K562 (cell line): ENCODE results near the gene TTLL11. TPM values are rescaled to one million over a fixed set of nuclear protein-coding genes. Genes with fewer than 3 reads are reported as not detected.

Experiments used
- ATAC-seq: fragments of 200-7000 bp; cut with Tn5 transposase; 3 replicates; pipeline ENCODE4 v1.9.1; 2020; ENCODE audit warnings: moderate library complexity
- BruUV-seq: library from RNA; stranded (reverse); fragments of 400-500 nt; replicated peaks from 2 replicates; lab custom pipeline; 2021; lab: Mats Ljungman, UMichigan
- CTCF ChIA-PET: fragments of 300-600 bp; formaldehyde crosslinking; extraction: SDS; loops from one replicate; lab custom pipeline; 2021; ENCODE audit warnings: low intra/inter-chr PET ratio; lab: Yijun Ruan, JAX
- POLR2A ChIA-PET: fragments of 300-600, 350-650 bp; sonication (Branson Sonifier 250); formaldehyde crosslinking; extraction: SDS; loops from one replicate; lab custom pipeline; 2021; ENCODE audit warnings: antibody characterized with exemption, inconsistent platforms; lab: Yijun Ruan, JAX
- DNase-seq, 4 experiments: peaks; one replicate each; pipeline versions ENCODE4 v3.0.0 to v3.0.0-alpha.2; 2011 to 2018; ENCODE audit warnings: low spot score in 3 of 4, mixed read lengths in 3 of 4; ENCODE audit errors: extremely low read depth in 1 of 4
- FAIRE-seq: peaks from 2 replicates; lab custom pipeline; 2011; peaks lifted over from hg19 to GRCh38; lab: Jason Lieb, UNC
- H2AFZ ChIP-seq: 2 replicates; pipeline ENCODE4 v1.6.0; 2011; ENCODE audit warnings: low read depth, low read length, control low read depth, inconsistent platforms
- H3K27ac ChIP-seq: fragments of 200-600 bp; 3 replicates; pipeline ENCODE4 v1.8.0; 2011; ENCODE audit warnings: low read depth, mild to moderate bottlenecking, control low read depth, inconsistent platforms, low read length, moderate library complexity, mixed read lengths; ENCODE audit errors: extremely low read depth
- H3K27me3 ChIP-seq, 2 experiments: fragments of 300-600 bp in 1 of 2; 2 replicates in 1 of 2; 3 replicates in 1 of 2; pipeline versions ENCODE4 v1.6.0 to v1.8.0; 2011; ENCODE audit warnings: inconsistent platforms in 2 of 2, low read length in 2 of 2, mild to moderate bottlenecking in 1 of 2, mixed read lengths in 1 of 2, moderate library complexity in 1 of 2; ENCODE audit not compliant: control insufficient read depth in 2 of 2, insufficient read depth in 2 of 2
- H3K36me3 ChIP-seq: fragments of 300-600 bp; 3 replicates; pipeline ENCODE4 v1.8.0; 2011; ENCODE audit warnings: mild to moderate bottlenecking, low read length, inconsistent platforms; ENCODE audit not compliant: control insufficient read depth, insufficient read depth
- H3K4me1 ChIP-seq, 2 experiments: fragments of 200-600 bp in 1 of 2; replicated peaks in 1 of 2; 2 replicates in 1 of 2; 3 replicates in 1 of 2; pipeline versions ENCODE4 v1.5.1 to v1.8.0; 2011; ENCODE audit warnings: inconsistent platforms in 2 of 2, low read length in 2 of 2, mild to moderate bottlenecking in 1 of 2, mixed read lengths in 1 of 2, moderate library complexity in 1 of 2; ENCODE audit not compliant: control insufficient read depth in 2 of 2, insufficient read depth in 2 of 2
- H3K4me2 ChIP-seq: 2 replicates; pipeline ENCODE4 v1.6.1; 2011; ENCODE audit warnings: low read length, control low read depth, inconsistent platforms, mixed read lengths; ENCODE audit not compliant: insufficient read depth
- H3K4me3 ChIP-seq: fragments of 200-600 bp; sonication (generic), shearing (Covaris generic); 2 replicates; pipeline ENCODE4 v1.5.1; 2016; ENCODE audit warnings: control low read depth, inconsistent platforms
- H3K79me2 ChIP-seq: fragments of 200-600 bp; 3 replicates; pipeline ENCODE4 v1.8.0; 2011; ENCODE audit warnings: low read length, inconsistent platforms; ENCODE audit not compliant: control insufficient read depth, insufficient read depth
- H3K9ac ChIP-seq, 2 experiments: 2 replicates each; pipeline versions ENCODE4 v1.6.0 to v1.6.1; 2011; ENCODE audit warnings: low read depth in 2 of 2, low read length in 2 of 2, control low read depth in 1 of 2, inconsistent platforms in 1 of 2, mild to moderate bottlenecking in 1 of 2, mixed read lengths in 1 of 2; ENCODE audit not compliant: insufficient read depth in 1 of 2
- H3K9me1 ChIP-seq: one replicate; pipeline ENCODE4 v1.6.0; 2011; ENCODE audit warnings: inconsistent platforms, mild to moderate bottlenecking, low read length, moderate library complexity; ENCODE audit not compliant: control insufficient read depth, insufficient read depth
- H3K9me3 ChIP-seq: replicated peaks from 2 replicates; pipeline ENCODE4 v1.5.1; 2011; ENCODE audit warnings: low read depth, low read length, inconsistent platforms; ENCODE audit not compliant: control insufficient read depth, insufficient read depth
- H4K20me1 ChIP-seq: replicated peaks from 2 replicates; pipeline ENCODE4 v1.6.1; 2011; ENCODE audit warnings: low read length, inconsistent platforms, mixed read lengths; ENCODE audit not compliant: control insufficient read depth, insufficient read depth
- HIVEP1 ChIP-seq: fragments of 250-450 bp; sonication (Bioruptor Pico); IDR thresholded peaks from 2 replicates; pipeline ENCODE4 v1.4.0; 2020; ENCODE audit warnings: mild to moderate bottlenecking
- JUNB ChIP-seq: fragments of 450-650 bp; formaldehyde crosslinking; conservative IDR thresholded peaks from 2 replicates; pipeline ENCODE4 v1.4.0; 2020; ENCODE audit warnings: mild to moderate bottlenecking
- KLF6 ChIP-seq: fragments of 250-450 bp; sonication (Bioruptor Pico); IDR thresholded peaks from 2 replicates; pipeline ENCODE4 v1.4.0; 2020; ENCODE audit warnings: mild to moderate bottlenecking, moderate library complexity, borderline replicate concordance
- PHF20 ChIP-seq: fragments of 450-650 bp; IDR thresholded peaks from 2 replicates; pipeline ENCODE4 v1.6.1; 2018; ENCODE audit not compliant: partially characterized antibody
- SIRT6 ChIP-seq: IDR thresholded peaks from one replicate; pipeline ENCODE4 v1.6.1; 2012; ENCODE audit warnings: low read depth, mild to moderate bottlenecking, control low read depth, inconsistent platforms, low read length, moderate library complexity
- SOX6 ChIP-seq: fragments of 450-650 bp; IDR thresholded peaks from 2 replicates; pipeline ENCODE4 v1.6.1; 2014; ENCODE audit warnings: mild to moderate bottlenecking
- THAP12 ChIP-seq: fragments of 250-450 bp; sonication (Bioruptor Pico); IDR thresholded peaks from 2 replicates; pipeline ENCODE4 v1.9.0; 2021; ENCODE audit warnings: mild to moderate bottlenecking, inconsistent platforms
- ZC3H11A ChIP-seq: IDR thresholded peaks from 2 replicates; pipeline ENCODE4 v1.6.1; 2012; ENCODE audit warnings: low read depth, low read length, improper control_type of control experiment
- ZNF23 ChIP-seq: fragments of 250-450 bp; sonication (Bioruptor Pico); IDR thresholded peaks from 2 replicates; pipeline ENCODE4 v1.4.0; 2020; ENCODE audit warnings: mild to moderate bottlenecking
- WGBS: fragments of 100-300 bp; shearing (Covaris generic); methylation state at CpG from one replicate; pipeline ENCODE4 v1.1.6; 2016; ENCODE audit warnings: low coverage, mixed read lengths; ENCODE audit not compliant: insufficient coverage; ENCODE audit errors: missing lambda C conversion rate; 5-methylcytosine and 5-hydroxymethylcytosine counted together
- in situ Hi-C: fragments of 300-500 bp; cut with MboI; formaldehyde crosslinking; loops from 4 replicates; pipeline ENCODE4 v1.15.0; 2018; ENCODE audit warnings: inconsistent platforms, mixed read lengths
- intact Hi-C: fragments of 100-400 bp; cut with micrococcal nuclease; formaldehyde crosslinking; loops from 2 replicates; pipeline ENCODE4 v1.14.2; 2022
- polyA plus RNA-seq, 8 experiments: library from polyadenylated mRNA; depleted of rRNA in 4 of 8; stranded (reverse) in 5 of 8; unstranded in 3 of 8; fragments of >200 nt; fragmentation: Nextera tagmentation in 2 of 8; fragmentation: Illumina TruSeq in 1 of 8; extraction: Ambion mirVana in 2 of 8; extraction: Trizol in 1 of 8; gene quantifications; 2 replicates each; pipeline versions ENCODE4 v1.2.1 to v1.2.3, GENCODE V29; 2011 to 2014; ENCODE audit warnings: inconsistent platforms in 1 of 8, missing spikeins in 1 of 8
- total RNA-seq, 7 experiments: library from RNA; depleted of rRNA in 6 of 7; stranded (reverse); fragments of >200 nt in 6 of 7; fragmentation: Illumina TruSeq in 2 of 7; extraction: Trizol in 2 of 7; gene quantifications; 2 replicates each; pipeline versions ENCODE4 v1.2.1 to v1.2.3, GENCODE V29; 2011 to 2021; ENCODE audit warnings: low replicate concordance in 1 of 7
- TF ChIP-seq, protein P1 (sequence below): sonication (generic); formaldehyde crosslinking; IDR thresholded peaks from 2 replicates; pipeline ENCODE4 v1.8.1; 2023; ENCODE audit warnings: mild to moderate bottlenecking, missing genetic modification reagents
- TF ChIP-seq, protein P2 (sequence below): fragments of 200-800 bp; sonication (Bioruptor generic); IDR thresholded peaks from 2 replicates; pipeline ENCODE4 v1.6.1; 2017; ENCODE audit warnings: missing genetic modification characterization, missing compliant biosample characterization

The TTLL11 gene
- total and polyA plus RNA-seq, 9 of the 15 experiments (the other 6 are each of a cell fraction or from before 2014, with no cell fraction given), result 0.83 to 4.4 (median 2.7) TPM

DNA sequence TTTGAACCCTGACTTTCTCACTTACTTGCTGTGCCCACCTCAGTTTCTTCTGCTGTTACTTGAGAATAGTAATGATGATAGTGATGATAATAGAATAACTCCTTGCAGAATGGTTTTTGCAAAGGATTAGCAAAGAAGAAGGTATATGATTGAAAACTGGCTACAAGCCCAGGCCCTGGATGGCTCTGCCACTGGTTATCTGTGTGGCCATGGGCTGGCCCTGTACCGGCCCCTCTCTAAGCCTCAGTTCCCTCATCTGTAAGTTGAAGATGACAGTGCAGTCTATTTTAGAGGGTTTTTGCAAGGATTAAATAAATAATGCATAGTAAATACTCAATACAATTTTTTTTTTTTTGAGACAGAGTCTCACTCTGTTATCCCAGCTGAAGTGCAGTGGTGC is 6.2 kb downstream of the TTLL11 start:
- H3K4me2 ChIP-seq, result no peak overlapping the region
- intact Hi-C loops (no loop called here), in situ Hi-C loops (no loop called here)
- ChIA-PET POLR2A (no interaction called here), CTCF (no interaction called here)
- DNase-seq, result no peak
- no peak overlapping the region for H3K4me3 ChIP-seq
- no peak for ATAC-seq
- no TSS peak for BruUV-seq
- no peak overlapping the region for H3K27ac ChIP-seq
- no peak overlapping the region for H3K9ac ChIP-seq
- peaks cover 4 to 5% of the 10 kb centered on the region in 2 experiments; a peak in 4 of 5 replicates for H3K4me1 ChIP-seq
- TF ChIP-seq PHF20, result no peak
- H2AFZ ChIP-seq, result no peak overlapping the region
- WGBS, result 0% methylated on average over 1 of the region's 1 CpG
- no peaks in the 10 kb centered on the region; the same call in 1 of the 2 replicates for H3K9me3 ChIP-seq
- peaks cover 9% of the 10 kb centered on the region; the same call in 2 of the 3 replicates for H3K79me2 ChIP-seq
- no peaks in the 10 kb centered on the region for H3K36me3 ChIP-seq
- no peak for FAIRE-seq
- no peaks in the 10 kb centered on the region for H3K9me1 ChIP-seq
- H4K20me1 ChIP-seq, result no peaks in the 10 kb centered on the region
- H3K27me3 ChIP-seq, result no peaks in the 10 kb centered on the region

- Histone ChIP-seq H3K4me2 (no peak overlapping the region), H3K9me3 (no peaks in the 10 kb centered on the region), H3K4me3 (no peak overlapping the region), H3K9ac (no peak overlapping the region), H3K4me1 (peaks cover 2 to 5% of the 10 kb centered on the region in 2 experiments; a peak in 4 of 5 replicates), H3K9me1 (no peaks in the 10 kb centered on the region), H3K79me2 (peaks cover 1% of the 10 kb centered on the region; the same call in 1 of the 3 replicates), H3K36me3 (no peaks in the 10 kb centered on the region), H3K27me3 (no peaks in the 10 kb centered on the region), H2AFZ (no peak overlapping the region), H3K27ac (no peak overlapping the region), H4K20me1 (no peaks in the 10 kb centered on the region)
- in situ Hi-C loops (no loop called here), intact Hi-C loops (no loop called here)
- CTCF ChIA-PET, result no interaction called here
- BruUV-seq, result no TSS peak
- no peak for DNase-seq
- FAIRE-seq, result no peak
- ATAC-seq, result no peak
- 100% methylated on average over 1 of the region's 1 CpG for WGBS
- POLR2A ChIA-PET, result interaction anchor here (1.0 to 1.9 kb wide), 2 partner anchors 7 to 19 kb away, joined by 3 to 5 read pairs; no protein-coding TSS in a partner anchor
- TF ChIP-seq JUNB, result no peak
- no peak for TF ChIP-seq SOX6
- TF ChIP-seq THAP12 (CRISPR knock-in tag), result no peak
- TF ChIP-seq, protein P1, sequence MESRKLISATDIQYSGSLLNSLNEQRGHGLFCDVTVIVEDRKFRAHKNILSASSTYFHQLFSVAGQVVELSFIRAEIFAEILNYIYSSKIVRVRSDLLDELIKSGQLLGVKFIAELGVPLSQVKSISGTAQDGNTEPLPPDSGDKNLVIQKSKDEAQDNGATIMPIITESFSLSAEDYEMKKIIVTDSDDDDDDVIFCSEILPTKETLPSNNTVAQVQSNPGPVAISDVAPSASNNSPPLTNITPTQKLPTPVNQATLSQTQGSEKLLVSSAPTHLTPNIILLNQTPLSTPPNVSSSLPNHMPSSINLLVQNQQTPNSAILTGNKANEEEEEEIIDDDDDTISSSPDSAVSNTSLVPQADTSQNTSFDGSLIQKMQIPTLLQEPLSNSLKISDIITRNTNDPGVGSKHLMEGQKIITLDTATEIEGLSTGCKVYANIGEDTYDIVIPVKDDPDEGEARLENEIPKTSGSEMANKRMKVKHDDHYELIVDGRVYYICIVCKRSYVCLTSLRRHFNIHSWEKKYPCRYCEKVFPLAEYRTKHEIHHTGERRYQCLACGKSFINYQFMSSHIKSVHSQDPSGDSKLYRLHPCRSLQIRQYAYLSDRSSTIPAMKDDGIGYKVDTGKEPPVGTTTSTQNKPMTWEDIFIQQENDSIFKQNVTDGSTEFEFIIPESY (CRISPR knock-in tag), result no peak
- TF ChIP-seq ZNF23 (CRISPR knock-in tag), result no peak
- TF ChIP-seq SIRT6, result no peak
- TF ChIP-seq, protein P2, sequence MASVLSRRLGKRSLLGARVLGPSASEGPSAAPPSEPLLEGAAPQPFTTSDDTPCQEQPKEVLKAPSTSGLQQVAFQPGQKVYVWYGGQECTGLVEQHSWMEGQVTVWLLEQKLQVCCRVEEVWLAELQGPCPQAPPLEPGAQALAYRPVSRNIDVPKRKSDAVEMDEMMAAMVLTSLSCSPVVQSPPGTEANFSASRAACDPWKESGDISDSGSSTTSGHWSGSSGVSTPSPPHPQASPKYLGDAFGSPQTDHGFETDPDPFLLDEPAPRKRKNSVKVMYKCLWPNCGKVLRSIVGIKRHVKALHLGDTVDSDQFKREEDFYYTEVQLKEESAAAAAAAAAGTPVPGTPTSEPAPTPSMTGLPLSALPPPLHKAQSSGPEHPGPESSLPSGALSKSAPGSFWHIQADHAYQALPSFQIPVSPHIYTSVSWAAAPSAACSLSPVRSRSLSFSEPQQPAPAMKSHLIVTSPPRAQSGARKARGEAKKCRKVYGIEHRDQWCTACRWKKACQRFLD (CRISPR knock-in tag), result no peak
- no peak for TF ChIP-seq ZC3H11A
- TF ChIP-seq KLF6 (CRISPR knock-in tag), result no peak
- no peak for TF ChIP-seq HIVEP1 (CRISPR knock-in tag)
Observed at GRCh38 chr9:122085260-122085659, 7.8 kb downstream of the TTLL11 start.
